Measurements from ENCODE around the gene FNDC11. TPM values are rescaled to one million over a fixed set of nuclear protein-coding genes. Genes with fewer than 3 reads are reported as not detected.

The FNDC11 gene
- total and polyA plus RNA-seq, 4 donors, result under 0.01 to 0.01 TPM; not detected in 2

DNA sequence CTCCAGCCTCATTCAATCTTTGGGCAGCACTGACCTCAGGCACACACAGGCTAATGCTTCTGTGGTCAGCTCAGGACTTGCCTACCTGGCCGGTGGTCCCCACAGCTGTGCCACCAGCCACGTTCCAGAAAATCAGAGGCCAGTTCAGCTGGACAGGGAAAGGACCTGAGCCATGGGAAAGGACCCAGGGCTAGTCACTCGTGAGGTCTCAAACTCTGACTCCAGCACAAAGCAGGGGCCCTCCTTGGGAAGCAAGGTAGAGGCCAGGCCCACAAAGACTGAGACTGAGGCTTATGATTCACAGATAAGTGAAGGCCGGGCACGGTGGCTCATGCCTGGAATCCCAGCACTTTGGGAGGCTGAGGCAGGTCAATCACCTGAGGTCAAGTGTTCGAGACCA is 42.5 kb downstream of the FNDC11 start:
- H3K9me3 ChIP-seq (ENCODE audit: control insufficient read depth in 4 of 4, low read length in 3 of 4), result no peaks in the 10 kb centered on the region
- no peaks in the 10 kb centered on the region for H3K4me1 ChIP-seq (ENCODE audit: control insufficient read depth in 4 of 4, insufficient read depth in 4 of 4, low read length in 3 of 4)
- no peak for TF ChIP-seq TAF1 (conservative IDR thresholded peaks at IDR 0.05)
- TF ChIP-seq FOXA2 (IDR thresholded peaks at IDR 0.05), result no peak
- TF ChIP-seq GABPA (IDR thresholded peaks at IDR 0.05 in 1 of 2, conservative IDR thresholded peaks at IDR 0.05 in 1 of 2), result no peak
- TF ChIP-seq CTCF (IDR thresholded peaks at IDR 0.05; ENCODE audit: low read depth, low read length, missing input control), result no peak
- TF ChIP-seq YY1 (IDR thresholded peaks at IDR 0.05), result no peak
- TF ChIP-seq RXRA (IDR thresholded peaks at IDR 0.05), result no peak
- no peak for TF ChIP-seq HNF4G (IDR thresholded peaks at IDR 0.05)
- TF ChIP-seq, protein P1, sequence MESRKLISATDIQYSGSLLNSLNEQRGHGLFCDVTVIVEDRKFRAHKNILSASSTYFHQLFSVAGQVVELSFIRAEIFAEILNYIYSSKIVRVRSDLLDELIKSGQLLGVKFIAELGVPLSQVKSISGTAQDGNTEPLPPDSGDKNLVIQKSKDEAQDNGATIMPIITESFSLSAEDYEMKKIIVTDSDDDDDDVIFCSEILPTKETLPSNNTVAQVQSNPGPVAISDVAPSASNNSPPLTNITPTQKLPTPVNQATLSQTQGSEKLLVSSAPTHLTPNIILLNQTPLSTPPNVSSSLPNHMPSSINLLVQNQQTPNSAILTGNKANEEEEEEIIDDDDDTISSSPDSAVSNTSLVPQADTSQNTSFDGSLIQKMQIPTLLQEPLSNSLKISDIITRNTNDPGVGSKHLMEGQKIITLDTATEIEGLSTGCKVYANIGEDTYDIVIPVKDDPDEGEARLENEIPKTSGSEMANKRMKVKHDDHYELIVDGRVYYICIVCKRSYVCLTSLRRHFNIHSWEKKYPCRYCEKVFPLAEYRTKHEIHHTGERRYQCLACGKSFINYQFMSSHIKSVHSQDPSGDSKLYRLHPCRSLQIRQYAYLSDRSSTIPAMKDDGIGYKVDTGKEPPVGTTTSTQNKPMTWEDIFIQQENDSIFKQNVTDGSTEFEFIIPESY (IDR thresholded peaks at IDR 0.05), result no peak
- TF ChIP-seq NR2F2 (IDR thresholded peaks at IDR 0.05), result no peak
- no peak for DNase-seq (ENCODE audit: low spot score)
- no peak overlapping the region for H3K9ac ChIP-seq (ENCODE audit: low read depth in 1 of 2, low read length in 2 of 2)
- H3K27ac ChIP-seq (ENCODE audit: low read depth in 1 of 2, low read length in 2 of 2), result no peak overlapping the region
- no peaks in the 10 kb centered on the region for H3K27me3 ChIP-seq (ENCODE audit: control insufficient read depth in 4 of 4, insufficient read depth in 4 of 4, low read length in 3 of 4)
- no peak overlapping the region for H3K4me3 ChIP-seq (ENCODE audit: low read depth in 1 of 3, low read length in 3 of 3)
- 97% methylated on average over 6 of the region's 6 CpGs for WGBS
- peaks cover 9 to 57% (median 12%) of the 10 kb centered on the region in 4 donors for H3K36me3 ChIP-seq (ENCODE audit: control insufficient read depth in 4 of 4, insufficient read depth in 3 of 4, low read depth in 1 of 4, low read length in 3 of 4)

GRCh38 chr20:63597651-63598478 is 43.9 kb downstream of the FNDC11 start:
- DNase-seq (ENCODE audit: low spot score), result no peak
- 91% methylated on average over 23 of the region's 23 CpGs for WGBS
- H3K36me3 ChIP-seq (ENCODE audit: control insufficient read depth in 4 of 4, insufficient read depth in 3 of 4, low read depth in 1 of 4, low read length in 3 of 4), result peaks cover 5 to 55% (median 17%) of the 10 kb centered on the region in 4 donors

More at GRCh38 chr20:63597651-63598478, 43.9 kb downstream of the FNDC11 start:
- Histone ChIP-seq H3K4me1 (ENCODE audit: control insufficient read depth in 4 of 4, insufficient read depth in 4 of 4, low read length in 3 of 4) (no peaks in the 10 kb centered on the region), H3K4me3 (ENCODE audit: low read depth in 1 of 3, low read length in 3 of 3) (no peak overlapping the region), H3K27me3 (ENCODE audit: control insufficient read depth in 4 of 4, insufficient read depth in 4 of 4, low read length in 3 of 4) (no peaks in the 10 kb centered on the region), H3K27ac (ENCODE audit: low read depth in 1 of 2, low read length in 2 of 2) (no peak overlapping the region), H3K9ac (ENCODE audit: low read depth in 1 of 2, low read length in 2 of 2) (no peak overlapping the region), H3K9me3 (ENCODE audit: control insufficient read depth in 4 of 4, low read length in 3 of 4) (no peaks in the 10 kb centered on the region)
- TF ChIP-seq HNF4G (IDR thresholded peaks at IDR 0.05) (no peak), REST (IDR thresholded peaks at IDR 0.05) (no peak), TAF1 (conservative IDR thresholded peaks at IDR 0.05) (no peak), NR2F2 (IDR thresholded peaks at IDR 0.05) (no peak), JUND (IDR thresholded peaks at IDR 0.05) (no peak), FOXA1 (IDR thresholded peaks at IDR 0.05) (no peak), ATF3 (IDR thresholded peaks at IDR 0.05) (no peak), HNF4A (conservative IDR thresholded peaks at IDR 0.05) (no peak), SP1 (IDR thresholded peaks at IDR 0.05) (no peak), RAD21 (IDR thresholded peaks at IDR 0.05) (no peak), CTCF (IDR thresholded peaks at IDR 0.05; ENCODE audit: low read depth, low read length, missing input control) (no peak), YY1 (IDR thresholded peaks at IDR 0.05) (no peak), FOXA2 (IDR thresholded peaks at IDR 0.05) (no peak), GABPA (IDR thresholded peaks at IDR 0.05 in 1 of 2, conservative IDR thresholded peaks at IDR 0.05 in 1 of 2) (no peak)
- TF ChIP-seq, protein P1 (IDR thresholded peaks at IDR 0.05), result no peak
- TF ChIP-seq, protein P2, sequence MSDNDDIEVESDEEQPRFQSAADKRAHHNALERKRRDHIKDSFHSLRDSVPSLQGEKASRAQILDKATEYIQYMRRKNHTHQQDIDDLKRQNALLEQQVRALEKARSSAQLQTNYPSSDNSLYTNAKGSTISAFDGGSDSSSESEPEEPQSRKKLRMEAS (IDR thresholded peaks at IDR 0.05), result no peak

Measured in liver (tissue), 9 donors.